GF-D8 (cell line): Measurements from ENCODE around the gene NKD2.
"Not testable (repeated sequence)": the region's sequence is repeated elsewhere in the genome, so short reads cannot be mapped to it uniquely, and the experiment has no call there.

ENCODE experiments used
- DNase-seq: peaks from one replicate; lab custom pipeline; 2025; lab: John Stamatoyannopoulos, UW

Gene NKD2

GRCh38 chr5:1069720-1070088, 61.1 kb downstream of the NKD2 start:
- no peak for DNase-seq

GRCh38 chr5:1073239-1074102, 64.9 kb downstream of the NKD2 start:
- DNase-seq: no peak

GRCh38 chr5:1074226-1074625, 65.6 kb downstream of the NKD2 start:
- no peak for DNase-seq

GRCh38 chr5:1074816-1075554, 66.4 kb downstream of the NKD2 start:
- no peak for DNase-seq

- DNase-seq: no peak
Measured at GRCh38 chr5:1075555-1075881, 66.9 kb downstream of the NKD2 start.

- no peak for DNase-seq
Measured at GRCh38 chr5:1075931-1076330, 67.3 kb downstream of the NKD2 start.

- no peak for DNase-seq
Measured at GRCh38 chr5:1076406-1076805, 67.8 kb downstream of the NKD2 start.

GRCh38 chr5:1077026-1077425, 68.4 kb downstream of the NKD2 start:
- DNase-seq: no peak

GRCh38 chr5:1077491-1078020, 69.0 kb downstream of the NKD2 start:
- DNase-seq: no peak

- no peak for DNase-seq
Measured at GRCh38 chr5:1078206-1078605, 69.6 kb downstream of the NKD2 start.

GRCh38 chr5:1078851-1079250, 70.2 kb downstream of the NKD2 start:
- no peak for DNase-seq

GRCh38 chr5:1079486-1079885, 70.9 kb downstream of the NKD2 start:
- no peak for DNase-seq

- DNase-seq: no peak
Measured at GRCh38 chr5:1079961-1080360, 71.4 kb downstream of the NKD2 start.

GRCh38 chr5:1080432-1080831, 71.8 kb downstream of the NKD2 start:
- DNase-seq: no peak

GRCh38 chr5:1081519-1081918, 72.9 kb downstream of the NKD2 start:
- DNase-seq: no peak

- DNase-seq: not testable (repeated sequence)
Measured at GRCh38 chr5:1083026-1083425, 74.4 kb downstream of the NKD2 start.

GRCh38 chr5:1083823-1084605, 75.4 kb downstream of the NKD2 start:
- no peak for DNase-seq

- no peak for DNase-seq
Measured at GRCh38 chr5:1085391-1085790, 76.8 kb downstream of the NKD2 start.

- DNase-seq: no peak
Measured at GRCh38 chr5:1086137-1086536, 77.5 kb downstream of the NKD2 start.

- DNase-seq: no peak
Measured at GRCh38 chr5:1086871-1087270, 78.3 kb downstream of the NKD2 start.

- DNase-seq: no peak
Measured at GRCh38 chr5:1087428-1087827, 78.8 kb downstream of the NKD2 start.

- no peak for DNase-seq
Measured at GRCh38 chr5:1088031-1088430, 79.4 kb downstream of the NKD2 start.
